Measurements from ENCODE around the gene KIF26A.

DNA sequence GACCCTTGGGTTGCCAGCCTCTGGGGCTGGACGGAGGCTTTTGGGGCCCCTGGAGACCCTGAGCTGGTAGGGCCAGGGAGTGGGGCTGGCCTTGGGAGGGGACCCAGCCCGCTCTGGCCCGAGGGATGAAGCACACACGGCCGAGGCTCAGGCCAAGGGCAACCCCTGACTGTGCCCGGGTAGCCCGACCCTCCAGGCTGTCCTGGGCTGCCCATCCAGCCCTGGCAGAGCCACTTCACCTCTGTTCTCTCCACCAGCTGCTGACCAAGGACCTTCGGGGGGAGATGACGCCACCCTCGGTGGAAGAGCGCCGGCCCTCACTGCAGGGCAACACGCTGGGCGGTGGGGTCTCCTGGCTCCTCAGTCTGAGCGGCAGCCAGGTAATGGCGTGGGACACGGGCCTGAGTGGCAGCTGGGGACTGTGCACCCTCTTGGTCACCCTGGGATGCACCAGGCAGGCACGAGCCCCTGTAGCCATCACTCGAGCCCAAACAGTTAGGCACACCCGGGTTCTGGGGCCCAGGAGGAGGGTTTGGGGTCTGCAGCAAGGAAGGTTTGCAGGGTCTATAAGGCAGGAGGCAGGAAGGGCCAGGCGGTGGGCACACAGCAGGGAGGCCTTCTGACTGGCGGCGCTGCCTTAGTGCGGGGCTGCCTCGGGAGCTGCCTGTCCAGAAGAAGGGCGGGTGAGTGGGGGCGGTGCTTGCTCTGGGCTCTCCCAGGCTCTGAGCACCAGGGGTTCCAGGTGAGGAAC is 33.1 kb upstream of the KIF26A start:
- TF ChIP-seq, protein P1, sequence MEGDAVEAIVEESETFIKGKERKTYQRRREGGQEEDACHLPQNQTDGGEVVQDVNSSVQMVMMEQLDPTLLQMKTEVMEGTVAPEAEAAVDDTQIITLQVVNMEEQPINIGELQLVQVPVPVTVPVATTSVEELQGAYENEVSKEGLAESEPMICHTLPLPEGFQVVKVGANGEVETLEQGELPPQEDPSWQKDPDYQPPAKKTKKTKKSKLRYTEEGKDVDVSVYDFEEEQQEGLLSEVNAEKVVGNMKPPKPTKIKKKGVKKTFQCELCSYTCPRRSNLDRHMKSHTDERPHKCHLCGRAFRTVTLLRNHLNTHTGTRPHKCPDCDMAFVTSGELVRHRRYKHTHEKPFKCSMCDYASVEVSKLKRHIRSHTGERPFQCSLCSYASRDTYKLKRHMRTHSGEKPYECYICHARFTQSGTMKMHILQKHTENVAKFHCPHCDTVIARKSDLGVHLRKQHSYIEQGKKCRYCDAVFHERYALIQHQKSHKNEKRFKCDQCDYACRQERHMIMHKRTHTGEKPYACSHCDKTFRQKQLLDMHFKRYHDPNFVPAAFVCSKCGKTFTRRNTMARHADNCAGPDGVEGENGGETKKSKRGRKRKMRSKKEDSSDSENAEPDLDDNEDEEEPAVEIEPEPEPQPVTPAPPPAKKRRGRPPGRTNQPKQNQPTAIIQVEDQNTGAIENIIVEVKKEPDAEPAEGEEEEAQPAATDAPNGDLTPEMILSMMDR (IDR thresholded peaks at IDR 0.05; ENCODE audit: poor library complexity) = no peak
- no peak for TF ChIP-seq EZH2 (IDR thresholded peaks at IDR 0.05; ENCODE audit: borderline replicate concordance)

Data from hepatocyte (in vitro differentiated cells).